Measurements from ENCODE around the gene PIEZO2.
"Not testable (repeated sequence)": the region's sequence is repeated elsewhere in the genome, so short reads cannot be mapped to it uniquely, and the experiment has no call there.

PIEZO2 gene

DNA sequence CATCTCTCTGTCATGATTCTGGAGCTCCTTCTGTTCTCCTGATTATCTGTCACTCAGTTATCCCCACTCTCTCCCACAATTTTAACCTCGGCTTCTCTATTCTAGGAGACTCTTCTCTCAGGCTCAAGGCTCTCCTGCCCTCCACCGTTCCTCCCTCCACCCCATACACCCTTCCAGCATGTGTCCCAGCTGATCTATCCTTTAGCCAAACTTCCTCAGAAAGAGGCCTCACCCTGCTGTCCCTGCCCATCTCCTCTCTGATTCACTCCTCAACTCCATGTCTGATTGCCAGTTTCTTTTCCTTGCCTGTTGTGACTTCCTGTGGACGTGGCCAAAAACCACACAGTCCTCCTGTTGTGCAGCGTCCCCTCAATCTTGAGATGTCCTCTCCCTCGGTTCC is 505.4 kb downstream of the PIEZO2 start:
- H3K9me3 ChIP-seq (ENCODE audit: low read length); H3K27ac ChIP-seq (ENCODE audit: low read depth, low read length): not testable (repeated sequence)

DNA sequence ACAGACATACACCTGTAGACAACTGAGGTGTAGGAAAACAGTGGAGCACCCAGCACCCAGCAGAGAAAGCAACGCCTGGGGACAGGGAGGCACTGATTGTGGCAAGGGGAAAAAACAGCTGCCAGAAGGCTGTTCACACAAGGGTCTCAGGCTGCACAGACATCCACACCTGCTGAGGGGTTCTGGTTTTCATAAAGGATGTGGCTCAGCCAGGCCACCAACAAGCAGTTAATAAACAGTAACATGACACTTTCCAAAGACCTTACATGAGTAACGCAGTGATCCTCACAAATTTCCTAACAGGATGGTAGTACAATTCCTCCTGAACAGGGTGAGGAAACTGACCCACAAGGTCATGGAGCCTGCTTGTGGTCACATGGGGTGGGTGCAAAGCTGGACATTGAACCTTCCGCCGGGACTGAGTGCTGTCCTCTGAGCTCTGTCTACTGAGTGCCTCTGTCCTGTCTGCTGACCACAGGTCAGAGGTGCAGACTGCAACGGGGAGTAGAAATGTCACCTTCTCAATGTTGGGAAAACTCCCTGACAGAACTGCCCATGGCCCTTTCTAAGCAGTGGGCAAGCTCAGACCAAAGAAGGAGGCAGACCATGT is 506.3 kb downstream of the PIEZO2 start:
- not testable (repeated sequence) for H3K4me1 ChIP-seq (ENCODE audit: insufficient read depth, low read length); H3K9me3 ChIP-seq (ENCODE audit: low read length); H3K4me3 ChIP-seq (ENCODE audit: low read depth in 1 of 2, low read length in 2 of 2); H3K9ac ChIP-seq (ENCODE audit: low read length); H3K27ac ChIP-seq (ENCODE audit: low read depth, low read length); H3K27me3 ChIP-seq (ENCODE audit: control insufficient read depth in 1 of 2, insufficient read depth in 2 of 2, low read length in 2 of 2); H3K36me3 ChIP-seq (ENCODE audit: insufficient read depth, low read length)

More for the DNA sequence above, 505.4 kb downstream of the PIEZO2 start:
- not testable (repeated sequence) for H3K9ac ChIP-seq (ENCODE audit: low read length); H3K27me3 ChIP-seq (ENCODE audit: control insufficient read depth in 1 of 2, insufficient read depth in 2 of 2, low read length in 2 of 2); H3K36me3 ChIP-seq (ENCODE audit: insufficient read depth, low read length); H3K4me1 ChIP-seq (ENCODE audit: insufficient read depth, low read length); H3K4me3 ChIP-seq (ENCODE audit: low read depth in 1 of 2, low read length in 2 of 2)

DNA sequence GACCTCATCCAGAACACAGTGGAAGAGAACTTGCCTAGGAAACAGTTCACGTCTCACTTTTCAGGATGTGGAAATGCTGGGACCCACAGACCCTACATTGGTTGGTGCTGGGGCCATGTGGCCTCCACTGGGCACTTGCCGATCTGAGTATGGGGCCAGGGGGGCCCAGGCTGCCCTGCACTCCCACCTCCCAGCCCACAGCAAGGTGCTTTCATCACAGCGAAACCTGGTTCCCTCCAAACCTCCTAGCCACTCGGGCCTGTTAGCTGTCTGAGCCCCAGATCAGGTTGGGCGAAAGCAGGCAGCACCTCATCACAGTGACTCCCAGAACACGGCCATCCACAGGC is 510.9 kb downstream of the PIEZO2 start:
- H3K27ac ChIP-seq (ENCODE audit: low read depth, low read length); H3K4me1 ChIP-seq (ENCODE audit: insufficient read depth, low read length); H3K9ac ChIP-seq (ENCODE audit: low read length); H3K27me3 ChIP-seq (ENCODE audit: control insufficient read depth in 1 of 2, insufficient read depth in 2 of 2, low read length in 2 of 2); H3K9me3 ChIP-seq (ENCODE audit: low read length); H3K36me3 ChIP-seq (ENCODE audit: insufficient read depth, low read length); H3K4me3 ChIP-seq (ENCODE audit: low read depth in 1 of 2, low read length in 2 of 2): not testable (repeated sequence)

DNA sequence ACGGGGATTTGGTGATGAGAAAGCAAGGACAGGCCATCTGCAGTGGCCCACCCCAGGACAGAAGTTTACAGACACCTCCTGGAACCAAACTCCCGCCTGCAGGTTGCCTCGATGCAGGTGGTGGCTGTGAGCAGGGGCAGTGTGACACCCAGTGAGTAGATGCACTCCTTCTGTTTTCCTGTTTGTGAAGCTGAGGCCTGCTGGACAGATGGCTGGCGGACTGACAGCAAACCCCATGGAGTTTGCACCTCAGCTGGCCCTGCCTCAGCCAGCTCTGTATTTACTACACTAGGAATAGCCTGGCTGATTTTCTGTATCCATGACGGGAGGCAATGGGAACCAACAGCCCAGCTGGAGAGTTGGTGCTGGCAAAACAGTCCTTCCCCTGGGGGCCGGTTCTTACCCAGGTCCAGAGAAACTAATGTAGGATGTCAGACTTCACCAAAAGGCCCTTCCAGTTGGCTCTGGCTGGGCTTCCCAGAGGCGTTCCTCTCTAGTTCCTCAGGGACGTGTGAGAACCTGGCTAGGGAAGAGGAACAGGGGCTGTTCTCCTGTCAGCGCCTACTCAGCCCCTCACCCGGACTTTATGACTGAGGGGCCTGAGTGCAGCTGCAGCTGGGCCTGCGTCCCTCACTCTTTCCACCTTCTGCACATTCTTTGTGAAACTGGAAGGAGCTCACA is 511.4 kb downstream of the PIEZO2 start:
- H3K9ac ChIP-seq (ENCODE audit: low read length); H3K9me3 ChIP-seq (ENCODE audit: low read length); H3K4me3 ChIP-seq (ENCODE audit: low read depth in 1 of 2, low read length in 2 of 2); H3K4me1 ChIP-seq (ENCODE audit: insufficient read depth, low read length); H3K27me3 ChIP-seq (ENCODE audit: control insufficient read depth in 1 of 2, insufficient read depth in 2 of 2, low read length in 2 of 2); H3K36me3 ChIP-seq (ENCODE audit: insufficient read depth, low read length); H3K27ac ChIP-seq (ENCODE audit: low read depth, low read length): not testable (repeated sequence)

DNA sequence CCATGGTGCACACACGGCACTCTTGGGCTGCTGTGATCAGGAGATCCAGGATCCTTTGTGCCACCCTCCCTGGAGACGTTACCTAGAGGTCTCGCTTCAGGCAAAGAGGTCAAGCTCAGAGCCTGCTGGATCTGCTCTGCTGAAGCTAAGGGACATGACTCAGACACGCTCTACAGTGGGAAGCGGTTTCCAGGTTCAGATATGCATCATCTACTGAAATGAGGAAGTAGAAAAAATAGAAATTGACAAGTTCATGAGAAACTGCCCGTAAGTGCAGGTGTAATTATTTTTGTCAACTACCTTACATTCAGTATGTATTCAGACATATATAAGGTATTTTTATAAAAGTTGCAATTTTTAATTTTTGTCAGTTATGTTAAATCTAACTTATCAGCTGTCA is 520.3 kb downstream of the PIEZO2 start:
- not testable (repeated sequence) for H3K4me3 ChIP-seq (ENCODE audit: low read depth in 1 of 2, low read length in 2 of 2)

DNA sequence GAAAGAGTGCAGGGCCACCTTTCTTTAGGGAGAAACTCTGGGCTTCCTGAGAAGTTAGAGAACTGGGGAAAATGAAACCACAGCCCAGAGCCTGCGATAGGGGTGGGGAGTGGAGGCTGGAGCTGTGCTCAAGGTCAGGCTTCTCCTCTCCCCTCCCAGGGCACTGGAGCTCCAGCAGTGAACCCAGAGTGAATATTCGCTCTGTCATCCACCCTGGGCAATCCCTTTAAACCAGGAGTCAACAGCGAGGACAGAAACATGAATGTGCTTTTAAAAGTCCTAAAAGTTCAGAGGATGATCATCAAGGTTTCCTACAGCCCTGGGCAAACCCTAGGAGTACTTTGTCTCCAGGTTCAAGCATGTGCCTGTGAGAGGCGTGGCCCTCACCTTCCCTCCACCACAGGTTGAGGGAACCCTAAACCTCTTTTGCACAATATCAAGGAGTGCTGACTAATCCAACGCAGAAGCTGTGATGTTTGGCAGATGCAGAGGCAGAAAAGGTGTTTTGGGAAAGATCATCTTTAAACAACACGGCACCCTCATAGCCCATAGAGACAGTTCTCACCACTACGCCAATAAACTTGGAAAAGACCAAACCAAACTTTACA is 522.7 kb downstream of the PIEZO2 start:
- H3K9me3 ChIP-seq (ENCODE audit: low read length); H3K27ac ChIP-seq (ENCODE audit: low read depth, low read length); H3K4me3 ChIP-seq (ENCODE audit: low read depth in 1 of 2, low read length in 2 of 2); H3K27me3 ChIP-seq (ENCODE audit: control insufficient read depth in 1 of 2, insufficient read depth in 2 of 2, low read length in 2 of 2); H3K36me3 ChIP-seq (ENCODE audit: insufficient read depth, low read length); H3K4me1 ChIP-seq (ENCODE audit: insufficient read depth, low read length); H3K9ac ChIP-seq (ENCODE audit: low read length): not testable (repeated sequence)

More for the DNA sequence above, 520.3 kb downstream of the PIEZO2 start:
- H3K9ac ChIP-seq (ENCODE audit: low read length); H3K4me1 ChIP-seq (ENCODE audit: insufficient read depth, low read length); H3K36me3 ChIP-seq (ENCODE audit: insufficient read depth, low read length); H3K27ac ChIP-seq (ENCODE audit: low read depth, low read length); H3K9me3 ChIP-seq (ENCODE audit: low read length); H3K27me3 ChIP-seq (ENCODE audit: control insufficient read depth in 1 of 2, insufficient read depth in 2 of 2, low read length in 2 of 2): not testable (repeated sequence)

DNA sequence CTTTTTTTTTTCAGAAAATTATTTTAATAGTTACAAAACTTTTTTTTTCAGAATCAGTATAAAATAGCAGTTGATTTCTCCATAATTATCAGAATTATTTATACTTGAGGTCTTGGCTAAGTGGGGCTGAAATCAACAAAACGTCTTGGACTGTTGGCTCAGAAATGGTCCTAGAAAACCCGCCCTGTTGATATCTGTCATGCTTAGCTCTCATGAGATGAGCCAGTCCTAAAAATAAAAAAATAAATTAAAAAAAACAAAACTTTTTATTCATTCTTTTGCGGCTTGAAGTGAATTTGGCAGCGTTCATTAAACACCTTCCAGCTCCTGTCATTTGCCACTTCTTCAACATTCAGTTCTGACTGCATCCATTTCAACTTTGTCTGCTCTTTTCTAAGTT is 525.8 kb downstream of the PIEZO2 start:
- H3K27me3 ChIP-seq (ENCODE audit: control insufficient read depth in 1 of 2, insufficient read depth in 2 of 2, low read length in 2 of 2); H3K9ac ChIP-seq (ENCODE audit: low read length); H3K4me1 ChIP-seq (ENCODE audit: insufficient read depth, low read length); H3K27ac ChIP-seq (ENCODE audit: low read depth, low read length); H3K4me3 ChIP-seq (ENCODE audit: low read depth in 1 of 2, low read length in 2 of 2); H3K9me3 ChIP-seq (ENCODE audit: low read length); H3K36me3 ChIP-seq (ENCODE audit: insufficient read depth, low read length): not testable (repeated sequence)

DNA sequence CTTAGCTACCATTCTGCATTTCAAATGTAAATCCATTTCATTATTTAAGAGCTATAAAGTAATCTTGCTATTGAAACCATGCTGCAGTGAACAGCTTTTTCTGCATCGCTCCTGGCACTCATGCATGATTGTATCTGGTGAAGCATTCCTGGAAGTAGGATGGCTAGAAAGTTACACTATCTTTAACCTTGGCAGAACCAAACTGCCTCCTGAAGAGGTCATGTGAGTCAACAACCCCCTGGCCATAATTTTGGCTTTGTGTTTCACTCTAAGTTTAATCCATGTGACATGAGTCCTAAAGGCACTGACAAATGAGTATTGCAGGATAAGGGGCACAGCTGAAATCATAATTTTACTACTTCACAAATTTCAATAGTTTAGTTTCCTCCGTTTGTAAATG is 526.4 kb downstream of the PIEZO2 start:
- H3K9me3 ChIP-seq (ENCODE audit: low read length); H3K27ac ChIP-seq (ENCODE audit: low read depth, low read length); H3K36me3 ChIP-seq (ENCODE audit: insufficient read depth, low read length); H3K27me3 ChIP-seq (ENCODE audit: control insufficient read depth in 1 of 2, insufficient read depth in 2 of 2, low read length in 2 of 2); H3K4me3 ChIP-seq (ENCODE audit: low read depth in 1 of 2, low read length in 2 of 2); H3K9ac ChIP-seq (ENCODE audit: low read length); H3K4me1 ChIP-seq (ENCODE audit: insufficient read depth, low read length): not testable (repeated sequence)

DNA sequence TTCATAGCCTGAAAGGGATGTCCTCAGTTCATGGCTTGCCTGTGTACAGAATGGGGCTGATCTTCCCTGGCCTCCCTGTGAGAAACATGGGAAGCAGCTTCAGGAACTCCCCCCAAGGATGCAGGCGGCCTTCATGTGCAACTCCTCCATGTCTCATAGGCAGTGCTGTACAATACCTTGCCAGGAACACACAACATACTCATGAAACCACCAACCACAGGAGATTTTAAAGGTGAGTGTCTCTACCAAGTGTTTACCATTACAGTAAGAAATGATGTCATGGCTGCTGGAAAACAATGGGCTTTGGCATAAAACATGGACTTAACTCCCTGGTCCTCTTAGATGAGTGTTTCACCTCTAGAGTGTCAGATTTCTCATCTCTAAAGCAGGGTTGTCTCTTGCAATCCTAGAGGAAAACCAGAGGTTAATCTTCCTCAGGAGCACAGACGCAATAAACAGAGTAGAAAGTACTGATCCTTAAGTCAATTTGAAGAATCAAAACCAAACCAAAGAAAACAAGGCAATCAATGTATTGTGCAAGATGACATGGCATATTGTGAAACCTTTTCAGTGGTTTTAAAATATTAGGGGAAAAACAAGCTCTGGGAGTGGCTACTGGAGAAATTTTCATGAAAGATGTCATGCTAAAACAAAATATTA is 528.6 kb downstream of the PIEZO2 start:
- H3K4me1 ChIP-seq (ENCODE audit: insufficient read depth, low read length); H3K27ac ChIP-seq (ENCODE audit: low read depth, low read length); H3K9ac ChIP-seq (ENCODE audit: low read length); H3K36me3 ChIP-seq (ENCODE audit: insufficient read depth, low read length); H3K27me3 ChIP-seq (ENCODE audit: control insufficient read depth in 1 of 2, insufficient read depth in 2 of 2, low read length in 2 of 2); H3K9me3 ChIP-seq (ENCODE audit: low read length); H3K4me3 ChIP-seq (ENCODE audit: low read depth in 1 of 2, low read length in 2 of 2): not testable (repeated sequence)

Measured in muscle layer of colon (tissue), 2 donors.